ENCODE data around the gene MBD4. TPM values are rescaled to one million over a fixed set of nuclear protein-coding genes. Genes with fewer than 3 reads are reported as not detected.

Gene MBD4
- total RNA-seq, 1 donor from 2014 or later: 23.9 TPM

- DNase-seq (ENCODE audit: low read depth): no peak
- Histone ChIP-seq H3K4me3 (ENCODE audit: low read depth, low read length) (peak overlapping the region; percentile 98), H3K27me3 (ENCODE audit: control insufficient read depth, insufficient read depth, low read length) (no peaks in the 10 kb centered on the region), H3K36me3 (ENCODE audit: control insufficient read depth, insufficient read depth, low read length) (no peaks in the 10 kb centered on the region)
- no peak for TF ChIP-seq CTCF (IDR thresholded peaks at IDR 0.05; ENCODE audit: insufficient read depth, low read length, poor library complexity, severe bottlenecking)
Observed at GRCh38 chr3:129440618-129441190, 956 bp upstream of the MBD4 start.

GRCh38 chr3:129439226-129439816, 427 bp downstream of the MBD4 start:
- no peak for DNase-seq (ENCODE audit: low read depth)

GRCh38 chr3:129435367-129435766, 4.4 kb downstream of the MBD4 start:
- Histone ChIP-seq H3K27me3 (ENCODE audit: control insufficient read depth, insufficient read depth, low read length) (no peaks in the 10 kb centered on the region), H3K4me3 (ENCODE audit: low read depth, low read length) (no peak overlapping the region), H3K36me3 (ENCODE audit: control insufficient read depth, insufficient read depth, low read length) (no peaks in the 10 kb centered on the region)
- DNase-seq (ENCODE audit: low read depth): no peak
- no peak for TF ChIP-seq CTCF (IDR thresholded peaks at IDR 0.05; ENCODE audit: insufficient read depth, low read length, poor library complexity, severe bottlenecking)

More at GRCh38 chr3:129439226-129439816, 427 bp downstream of the MBD4 start:
- no peaks in the 10 kb centered on the region for H3K36me3 ChIP-seq (ENCODE audit: control insufficient read depth, insufficient read depth, low read length)
- H3K27me3 ChIP-seq (ENCODE audit: control insufficient read depth, insufficient read depth, low read length): no peaks in the 10 kb centered on the region
- no peak for TF ChIP-seq CTCF (IDR thresholded peaks at IDR 0.05; ENCODE audit: insufficient read depth, low read length, poor library complexity, severe bottlenecking)
- H3K4me3 ChIP-seq (ENCODE audit: low read depth, low read length): peak overlapping the region; percentile 98

GRCh38 chr3:129434140-129434539, 5.6 kb downstream of the MBD4 start:
- no peaks in the 10 kb centered on the region for H3K27me3 ChIP-seq (ENCODE audit: control insufficient read depth, insufficient read depth, low read length)
- DNase-seq (ENCODE audit: low read depth): no peak
- no peaks in the 10 kb centered on the region for H3K36me3 ChIP-seq (ENCODE audit: control insufficient read depth, insufficient read depth, low read length)
- TF ChIP-seq CTCF (IDR thresholded peaks at IDR 0.05; ENCODE audit: insufficient read depth, low read length, poor library complexity, severe bottlenecking): no peak
- no peak overlapping the region for H3K4me3 ChIP-seq (ENCODE audit: low read depth, low read length)

GRCh38 chr3:129433565-129433964, 6.2 kb downstream of the MBD4 start:
- Histone ChIP-seq H3K4me3 (ENCODE audit: low read depth, low read length) (no peak overlapping the region), H3K27me3 (ENCODE audit: control insufficient read depth, insufficient read depth, low read length) (no peaks in the 10 kb centered on the region), H3K36me3 (ENCODE audit: control insufficient read depth, insufficient read depth, low read length) (no peaks in the 10 kb centered on the region)
- no peak for DNase-seq (ENCODE audit: low read depth)
- no peak for TF ChIP-seq CTCF (IDR thresholded peaks at IDR 0.05; ENCODE audit: insufficient read depth, low read length, poor library complexity, severe bottlenecking)

GRCh38 chr3:129432671-129433070, 7.1 kb downstream of the MBD4 start:
- no peak for TF ChIP-seq CTCF (IDR thresholded peaks at IDR 0.05; ENCODE audit: insufficient read depth, low read length, poor library complexity, severe bottlenecking)
- Histone ChIP-seq H3K36me3 (ENCODE audit: control insufficient read depth, insufficient read depth, low read length) (no peaks in the 10 kb centered on the region), H3K27me3 (ENCODE audit: control insufficient read depth, insufficient read depth, low read length) (peaks cover 2% of the 10 kb centered on the region), H3K4me3 (ENCODE audit: low read depth, low read length) (no peak overlapping the region)
- DNase-seq (ENCODE audit: low read depth): no peak

All from kidney epithelial cell (primary cell).